ENCODE measurements around the gene COQ8B. TPM values are rescaled to one million over a fixed set of nuclear protein-coding genes. Genes with fewer than 3 reads are reported as not detected.

Gene COQ8B
- total RNA-seq, 1 donor: 29.5 TPM

- H3K4me3 ChIP-seq (ENCODE audit: low read depth, low read length): no peak overlapping the region
- no peak for TF ChIP-seq CTCF (IDR thresholded peaks at IDR 0.05; ENCODE audit: insufficient read depth, low read length)
- DNase-seq (ENCODE audit: low read depth): no peak
Observed at GRCh38 chr19:40742477-40742876, 25.8 kb upstream of the COQ8B start.

- no peak overlapping the region for H3K4me3 ChIP-seq (ENCODE audit: low read depth, low read length)
- no peak for TF ChIP-seq CTCF (IDR thresholded peaks at IDR 0.05; ENCODE audit: insufficient read depth, low read length)
- no peak for DNase-seq (ENCODE audit: low read depth)
Observed at GRCh38 chr19:40741527-40742390, 25.1 kb upstream of the COQ8B start.

DNA sequence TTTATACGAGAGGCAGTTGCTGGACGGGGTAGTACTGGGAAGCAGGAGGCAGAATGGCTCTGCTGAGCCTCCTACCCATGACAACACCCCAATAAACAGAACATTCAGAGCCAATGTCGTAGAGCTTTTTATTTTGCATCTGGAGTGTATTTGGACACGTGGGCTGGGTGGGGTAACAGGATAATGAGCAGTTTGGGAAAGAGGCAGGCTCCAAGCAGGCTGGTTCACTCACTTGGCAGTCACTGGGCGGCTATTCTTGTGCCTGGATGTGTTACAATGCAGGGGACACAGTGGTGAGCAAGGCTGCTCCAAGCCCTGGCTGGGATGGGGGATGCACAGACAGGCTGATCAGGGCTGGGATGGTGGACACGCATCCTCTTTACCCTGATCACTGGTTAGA lies 24.1 kb upstream of the COQ8B start:
- DNase-seq (ENCODE audit: low read depth): peak; percentile 82

DNA sequence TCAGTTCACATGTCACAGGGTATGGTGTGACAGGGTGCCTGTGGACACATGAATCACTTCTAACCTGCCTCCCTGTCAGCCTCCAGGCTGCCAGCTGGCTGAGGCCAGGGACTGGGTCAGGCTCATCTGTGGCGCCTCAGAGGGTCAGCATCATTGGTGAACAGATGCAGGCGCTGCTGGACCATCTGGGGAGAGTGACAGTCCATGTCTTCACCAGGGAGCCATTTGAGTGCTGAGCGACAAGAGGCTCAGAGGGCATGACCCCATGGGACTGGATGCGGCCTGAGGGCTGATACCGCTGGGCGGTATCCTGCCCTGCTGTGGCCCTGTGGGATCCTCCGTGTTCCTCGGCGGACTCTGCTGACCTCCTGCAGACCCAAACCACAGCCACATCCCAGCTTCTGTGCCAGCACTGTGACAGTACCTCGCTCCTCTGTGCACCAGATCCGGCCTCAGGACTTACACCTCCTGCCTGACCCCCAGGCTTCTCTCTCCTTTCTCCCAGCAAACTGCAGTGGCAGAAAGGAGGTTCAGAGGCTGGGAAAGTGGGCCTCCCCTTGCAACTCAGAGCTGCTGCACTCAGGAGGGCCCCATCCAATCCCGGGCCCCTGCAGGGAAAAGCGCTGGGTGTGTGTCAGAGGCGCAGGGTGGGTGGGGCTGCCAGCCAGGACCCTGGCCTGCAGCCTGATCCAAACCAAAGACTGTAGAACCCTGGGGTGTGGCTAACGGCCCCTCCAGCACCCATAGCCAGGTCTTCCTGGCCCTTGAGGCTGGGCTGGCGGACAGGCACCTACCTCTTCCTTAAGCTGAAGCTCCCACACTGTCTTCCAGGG lies 23.4 kb upstream of the COQ8B start:
- no peak overlapping the region for H3K4me3 ChIP-seq (ENCODE audit: low read depth, low read length)
- DNase-seq (ENCODE audit: low read depth): no peak
- TF ChIP-seq CTCF (IDR thresholded peaks at IDR 0.05; ENCODE audit: insufficient read depth, low read length): no peak

More for the DNA sequence above, 24.1 kb upstream of the COQ8B start:
- no peak for TF ChIP-seq CTCF (IDR thresholded peaks at IDR 0.05; ENCODE audit: insufficient read depth, low read length)
- H3K4me3 ChIP-seq (ENCODE audit: low read depth, low read length): no peak overlapping the region

DNA sequence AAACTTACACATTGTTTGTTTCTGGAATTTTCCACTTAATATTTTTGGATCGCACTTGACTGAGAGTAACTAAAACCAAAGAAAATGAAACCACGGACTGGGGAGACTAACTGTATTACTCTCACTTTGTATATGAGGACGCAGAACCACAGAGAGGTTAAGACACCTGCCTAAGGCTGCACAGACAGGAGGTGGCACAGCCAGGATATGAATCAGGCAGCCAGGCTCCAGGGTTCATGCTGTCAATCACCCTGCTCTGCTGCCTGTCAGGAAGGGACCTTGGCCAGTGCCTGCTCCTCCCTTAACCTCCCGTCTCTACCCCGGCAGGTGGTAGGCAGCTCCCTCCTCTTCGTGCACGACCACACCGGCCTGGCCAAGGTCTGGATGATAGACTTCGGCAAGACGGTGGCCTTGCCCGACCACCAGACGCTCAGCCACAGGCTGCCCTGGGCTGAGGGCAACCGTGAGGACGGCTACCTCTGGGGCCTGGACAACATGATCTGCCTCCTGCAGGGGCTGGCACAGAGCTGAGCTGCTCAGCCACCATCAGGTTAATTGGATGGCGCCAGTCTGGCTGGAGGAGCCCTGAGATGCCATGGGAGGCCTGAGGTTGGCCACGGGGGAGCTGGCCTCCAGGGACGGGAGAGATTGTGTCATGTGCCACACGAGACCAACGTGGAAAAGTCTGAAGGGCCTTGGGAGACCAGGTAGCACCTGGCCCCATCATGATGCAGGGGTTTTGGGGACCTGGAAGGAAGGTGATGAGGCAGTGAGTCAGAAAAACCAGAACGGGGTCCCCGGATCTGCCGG lies 22.5 kb upstream of the COQ8B start:
- DNase-seq (ENCODE audit: low read depth): no peak
- no peak for TF ChIP-seq CTCF (IDR thresholded peaks at IDR 0.05; ENCODE audit: insufficient read depth, low read length)
- no peak overlapping the region for H3K4me3 ChIP-seq (ENCODE audit: low read depth, low read length)

DNA sequence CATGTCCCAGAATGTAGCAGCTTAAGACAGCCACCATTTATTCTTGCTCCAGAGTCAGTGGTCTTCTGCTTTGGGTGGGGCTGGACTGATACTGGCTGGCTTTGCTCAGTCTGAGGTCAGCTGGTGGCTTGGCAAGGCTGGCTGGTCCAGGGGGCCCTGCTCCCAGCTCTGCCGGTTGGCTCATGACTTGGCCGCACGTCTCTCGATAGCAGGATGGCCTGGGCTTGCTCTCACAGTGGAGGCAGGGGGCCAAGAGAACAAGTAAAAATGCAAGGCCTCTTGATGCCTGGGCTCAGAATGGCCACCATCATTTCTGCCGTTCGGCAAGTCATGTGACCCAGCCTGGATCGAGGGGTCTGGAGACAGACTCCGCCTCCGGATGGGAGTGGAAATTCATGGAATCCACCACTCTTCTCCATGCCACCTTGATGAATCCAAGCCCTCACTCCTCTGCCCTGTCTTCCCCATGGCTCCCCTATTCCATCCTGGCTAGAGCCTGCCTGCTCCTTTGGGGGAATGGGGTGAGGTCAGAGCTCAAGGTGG lies 20.5 kb upstream of the COQ8B start:
- TF ChIP-seq CTCF (IDR thresholded peaks at IDR 0.05; ENCODE audit: insufficient read depth, low read length): no peak
- no peak for DNase-seq (ENCODE audit: low read depth)

More for the DNA sequence above, 20.5 kb upstream of the COQ8B start:
- no peak overlapping the region for H3K4me3 ChIP-seq (ENCODE audit: low read depth, low read length)
